HepG2 (cell line): ENCODE measurements around the gene HLA-DMB. TPM values are rescaled to one million over a fixed set of nuclear protein-coding genes. Genes with fewer than 3 reads are reported as not detected.

Source experiments
- AFF4 ChIP-seq: sonication (generic); formaldehyde crosslinking; IDR thresholded peaks from 2 replicates; pipeline ENCODE4 v1.4.0; 2020; ENCODE audit warnings: missing genetic modification reagents
- ATM ChIP-seq: fragments of 450-650 bp; IDR thresholded peaks from 2 replicates; pipeline ENCODE4 v1.7.1; 2017; ENCODE audit warnings: mild to moderate bottlenecking, borderline replicate concordance
- DR1 ChIP-seq: sonication (generic); formaldehyde crosslinking; IDR thresholded peaks from 2 replicates; pipeline ENCODE4 v1.8.0; 2021; ENCODE audit warnings: mild to moderate bottlenecking, missing genetic modification reagents, inconsistent platforms
- GABPA ChIP-seq, 2 experiments: IDR thresholded peaks; 2 replicates each; pipeline ENCODE4 v1.6.1; 2011 to 2016; ENCODE audit warnings: low read depth in 2 of 2, low read length in 1 of 2, missing biosample characterization in 1 of 2, missing genetic modification characterization in 1 of 2
- HIVEP1 ChIP-seq: sonication (generic); formaldehyde crosslinking; IDR thresholded peaks from 2 replicates; pipeline ENCODE4 v1.4.0; 2020; ENCODE audit warnings: mild to moderate bottlenecking, missing genetic modification reagents
- HNF4A ChIP-seq: sonication (generic); formaldehyde crosslinking; IDR thresholded peaks from 2 replicates; pipeline ENCODE4 v1.4.0; 2020; ENCODE audit warnings: missing genetic modification reagents
- HOXA5 ChIP-seq: sonication (generic); formaldehyde crosslinking; IDR thresholded peaks from 2 replicates; pipeline ENCODE4 v1.4.0; 2020; ENCODE audit warnings: missing genetic modification reagents
- MAZ ChIP-seq, 2 experiments: sonication (generic) in 1 of 2; formaldehyde crosslinking in 1 of 2; IDR thresholded peaks; 2 replicates each; pipeline versions ENCODE4 v1.5.0 to v1.6.1; 2012 to 2020; ENCODE audit warnings: low read depth in 2 of 2, mild to moderate bottlenecking in 2 of 2, borderline replicate concordance in 1 of 2, improper control_type of control experiment in 1 of 2, low read length in 1 of 2, missing genetic modification reagents in 1 of 2, moderate library complexity in 1 of 2
- MIER3 ChIP-seq: IDR thresholded peaks from 2 replicates; pipeline ENCODE4 v1.6.1; 2016; ENCODE audit warnings: missing compliant biosample characterization, borderline replicate concordance
- MTA3 ChIP-seq: sonication (generic); formaldehyde crosslinking; IDR thresholded peaks from 2 replicates; pipeline ENCODE4 v1.4.0; 2020; ENCODE audit warnings: missing genetic modification reagents
- PCBP1 ChIP-seq: fragments of 200-400 bp; formaldehyde crosslinking; IDR thresholded peaks from 2 replicates; pipeline ENCODE4 v1.6.1; 2017; ENCODE audit warnings: mild to moderate bottlenecking, low read depth, low read length, borderline replicate concordance
- PHF21A ChIP-seq: sonication (generic); formaldehyde crosslinking; IDR thresholded peaks from 2 replicates; pipeline ENCODE4 v1.5.0; 2020; ENCODE audit warnings: mild to moderate bottlenecking, missing genetic modification reagents
- POLR2A ChIP-seq, 2 experiments: IDR thresholded peaks; 2 replicates each; pipeline ENCODE4 v1.6.1; 2011; ENCODE audit warnings: low read depth in 2 of 2, low read length in 2 of 2, mild to moderate bottlenecking in 1 of 2, moderate library complexity in 1 of 2; ENCODE audit not compliant: insufficient read depth in 1 of 2
- POLR2G ChIP-seq: fragments of 200-400 bp; formaldehyde crosslinking; IDR thresholded peaks from 2 replicates; pipeline ENCODE4 v1.6.1; 2018; ENCODE audit warnings: mild to moderate bottlenecking, low read depth, low read length, moderate library complexity
- SKI ChIP-seq: fragments of 450-650 bp; IDR thresholded peaks from one replicate; pipeline ENCODE4 v1.6.1; 2018; ENCODE audit warnings: mild to moderate bottlenecking; ENCODE audit not compliant: partially characterized antibody
- TAF1 ChIP-seq: sonication (generic); formaldehyde crosslinking; IDR thresholded peaks from 2 replicates; pipeline ENCODE4 v1.4.0; 2020; ENCODE audit warnings: missing genetic modification reagents
- ZBTB20 ChIP-seq: sonication (generic); formaldehyde crosslinking; IDR thresholded peaks from 2 replicates; pipeline ENCODE4 v1.8.1; 2023; ENCODE audit warnings: missing genetic modification reagents, low read depth, mild to moderate bottlenecking, borderline replicate concordance
- ZNF30 ChIP-seq: sonication (generic); formaldehyde crosslinking; IDR thresholded peaks from 2 replicates; pipeline ENCODE4 v1.5.0; 2020; ENCODE audit warnings: mild to moderate bottlenecking, missing genetic modification reagents
- ZNF468 ChIP-seq: sonication (generic); formaldehyde crosslinking; IDR thresholded peaks from 2 replicates; pipeline ENCODE4 v1.8.0; 2022; ENCODE audit warnings: mild to moderate bottlenecking, moderate library complexity, missing genetic modification reagents
- ZNF644 ChIP-seq: IDR thresholded peaks from 2 replicates; pipeline ENCODE4 v1.6.1; 2016; ENCODE audit warnings: low read depth
- ZNF7 ChIP-seq: IDR thresholded peaks from 2 replicates; pipeline ENCODE4 v1.6.1; 2016; ENCODE audit warnings: missing biosample characterization, missing genetic modification reagents
- ZNF782 ChIP-seq: sonication (generic); formaldehyde crosslinking; IDR thresholded peaks from 2 replicates; pipeline ENCODE4 v1.4.0; 2020; ENCODE audit warnings: missing genetic modification reagents, mild to moderate bottlenecking, borderline replicate concordance
- ZSCAN31 ChIP-seq: sonication (generic); formaldehyde crosslinking; IDR thresholded peaks from 2 replicates; pipeline ENCODE4 v1.5.0; 2020; ENCODE audit warnings: low read depth, mild to moderate bottlenecking, missing genetic modification reagents
- polyA plus RNA-seq, 8 experiments: library from polyadenylated mRNA; depleted of rRNA in 3 of 8; stranded (reverse) in 7 of 8; unstranded in 1 of 8; fragments of >200 nt; fragmentation: Illumina TruSeq in 4 of 8; extraction: Trizol in 4 of 8; gene quantifications; 2 replicates each; pipeline versions ENCODE4 v1.2.1 to v1.2.3, GENCODE V29; 2011 to 2016; ENCODE audit warnings: low read depth in 4 of 8, missing spikeins in 1 of 8, mixed read lengths in 1 of 8; ENCODE audit not compliant: insufficient read depth in 1 of 8
- total RNA-seq, 5 experiments: library from RNA; depleted of rRNA; stranded (reverse); fragments of >200 nt; fragmentation: Illumina TruSeq; extraction: Trizol; gene quantifications; 2 replicates each; pipeline ENCODE4 v1.2.3, GENCODE V29; 2016; ENCODE audit warnings: low read depth in 1 of 5
- TF ChIP-seq, protein P1 (sequence below): sonication (generic); formaldehyde crosslinking; IDR thresholded peaks from 2 replicates; pipeline ENCODE4 v1.4.0; 2020; ENCODE audit warnings: missing genetic modification reagents, borderline replicate concordance

Gene HLA-DMB
- total and polyA plus RNA-seq, 2 of the 13 experiments (the other 11 are each of a cell fraction or from before 2014, with no cell fraction given), result not detected

- TF ChIP-seq ZNF782 (CRISPR knock-in tag), result 0 out of 2 replicates have a peak, but pooled peaks have one; percentile 37
- no peak for TF ChIP-seq HIVEP1 (CRISPR knock-in tag)
- peak; percentile 12 for TF ChIP-seq SKI
- TF ChIP-seq, protein P1, sequence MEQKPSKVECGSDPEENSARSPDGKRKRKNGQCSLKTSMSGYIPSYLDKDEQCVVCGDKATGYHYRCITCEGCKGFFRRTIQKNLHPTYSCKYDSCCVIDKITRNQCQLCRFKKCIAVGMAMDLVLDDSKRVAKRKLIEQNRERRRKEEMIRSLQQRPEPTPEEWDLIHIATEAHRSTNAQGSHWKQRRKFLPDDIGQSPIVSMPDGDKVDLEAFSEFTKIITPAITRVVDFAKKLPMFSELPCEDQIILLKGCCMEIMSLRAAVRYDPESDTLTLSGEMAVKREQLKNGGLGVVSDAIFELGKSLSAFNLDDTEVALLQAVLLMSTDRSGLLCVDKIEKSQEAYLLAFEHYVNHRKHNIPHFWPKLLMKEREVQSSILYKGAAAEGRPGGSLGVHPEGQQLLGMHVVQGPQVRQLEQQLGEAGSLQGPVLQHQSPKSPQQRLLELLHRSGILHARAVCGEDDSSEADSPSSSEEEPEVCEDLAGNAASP (CRISPR knock-in tag), result 0 out of 2 replicates have a peak, but pooled peaks have one; percentile 2
- TF ChIP-seq POLR2A (IDR thresholded peaks at IDR 0.05; ENCODE audit: insufficient read depth in 1 of 2, low read depth in 2 of 2, low read length in 2 of 2), result peak in 1 of 2 experiments; percentile 81; a peak in 2 of 4 replicates
- peak; percentile 52 for TF ChIP-seq HNF4A (CRISPR knock-in tag)
- peak; percentile 16; the same call in 1 of the 2 replicates for TF ChIP-seq ZSCAN31
- TF ChIP-seq PCBP1, result 0 out of 2 replicates have a peak, but pooled peaks have one; percentile 79
- 0 out of 2 replicates have a peak, but pooled peaks have one; percentile 7 for TF ChIP-seq ZBTB20
- no peak for TF ChIP-seq MTA3 (CRISPR knock-in tag)
- no peak for TF ChIP-seq ZNF7 (CRISPR knock-in tag)
- TF ChIP-seq POLR2G, result peak; percentile 8
- TF ChIP-seq AFF4, result no peak; the same call in 1 of the 2 replicates
- no peak for TF ChIP-seq DR1 (CRISPR knock-in tag)
- TF ChIP-seq MIER3, result no peak; the same call in 1 of the 2 replicates
- TF ChIP-seq PHF21A, result no peak
- TF ChIP-seq ATM, result no peak
- no peak for TF ChIP-seq GABPA (IDR thresholded peaks at IDR 0.05; ENCODE audit: low read depth, low read length)
- peak; percentile 21; the same call in 1 of the 2 replicates for TF ChIP-seq GABPA (CRISPR knock-in tag; IDR thresholded peaks at IDR 0.05; ENCODE audit: low read depth)
- no peak for TF ChIP-seq ZNF644
- TF ChIP-seq ZNF30 (CRISPR knock-in tag), result 0 out of 2 replicates have a peak, but pooled peaks have one; percentile 63
- peak; percentile 30; the same call in 1 of the 2 replicates for TF ChIP-seq TAF1 (CRISPR knock-in tag)
- no peak for TF ChIP-seq ZNF468
- TF ChIP-seq MAZ (IDR thresholded peaks at IDR 0.05; ENCODE audit: borderline replicate concordance, low read depth, low read length), result peak; percentile 36
- peak; percentile 22; the same call in 1 of the 2 replicates for TF ChIP-seq MAZ (CRISPR knock-in tag; IDR thresholded peaks at IDR 0.05; ENCODE audit: low read depth)
- 0 out of 2 replicates have a peak, but pooled peaks have one; percentile 0 for TF ChIP-seq HOXA5 (CRISPR knock-in tag)
Measured at GRCh38 chr6:32970413-32971241, 29.8 kb upstream of the HLA-DMB start (continued).
